Uterus (tissue), 2 donors: ENCODE results near the gene SREBF1.

ENCODE experiments used
- POLR2A ChIP-seq, 2 donors: fragments of 450-650 bp; IDR thresholded peaks; one replicate each; pipeline ENCODE4 v1.6.1; 2016; ENCODE audit warnings: antibody characterized with exemption in 2 of 2, mild to moderate bottlenecking in 1 of 2, moderate library complexity in 1 of 2
- TF ChIP-seq, protein P1 (sequence below), 4 experiments: fragments of 200-600 bp in 2 of 4; fragments of 450-650 bp in 2 of 4; sonication (generic) in 2 of 4; IDR thresholded peaks; one replicate each; pipeline ENCODE4 v1.5.1; 2016 to 2019; ENCODE audit warnings: antibody characterized with exemption in 4 of 4, mild to moderate bottlenecking in 2 of 4, moderate library complexity in 1 of 4

DNA sequence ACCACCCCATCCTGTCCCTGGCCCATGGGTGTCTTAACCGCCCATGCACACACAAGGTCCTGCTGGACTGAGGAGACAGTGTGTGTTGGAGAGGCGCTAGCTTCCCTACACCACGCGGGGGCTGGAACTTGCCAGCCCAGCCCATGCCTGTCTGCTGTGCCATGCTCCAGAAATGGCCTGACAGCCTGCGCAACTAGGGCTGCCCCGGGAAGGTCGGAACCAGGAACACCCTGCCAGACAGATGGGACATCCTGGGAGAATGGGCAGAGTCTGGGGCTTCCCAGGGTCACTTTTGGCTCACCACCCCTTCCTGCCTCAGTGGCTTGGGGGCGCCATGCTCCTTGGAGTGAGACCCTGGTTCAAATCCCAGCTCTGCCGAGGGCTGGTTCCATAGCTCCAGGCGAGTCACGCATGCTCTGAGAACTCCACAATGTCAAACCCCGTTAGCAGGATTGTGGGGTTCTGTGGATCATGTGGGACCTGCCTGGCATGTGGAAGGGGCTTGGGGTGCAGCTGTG, 36.2 kb downstream of the SREBF1 start:
- no peak for TF ChIP-seq POLR2A (IDR thresholded peaks at IDR 0.05)
- TF ChIP-seq, protein P1, sequence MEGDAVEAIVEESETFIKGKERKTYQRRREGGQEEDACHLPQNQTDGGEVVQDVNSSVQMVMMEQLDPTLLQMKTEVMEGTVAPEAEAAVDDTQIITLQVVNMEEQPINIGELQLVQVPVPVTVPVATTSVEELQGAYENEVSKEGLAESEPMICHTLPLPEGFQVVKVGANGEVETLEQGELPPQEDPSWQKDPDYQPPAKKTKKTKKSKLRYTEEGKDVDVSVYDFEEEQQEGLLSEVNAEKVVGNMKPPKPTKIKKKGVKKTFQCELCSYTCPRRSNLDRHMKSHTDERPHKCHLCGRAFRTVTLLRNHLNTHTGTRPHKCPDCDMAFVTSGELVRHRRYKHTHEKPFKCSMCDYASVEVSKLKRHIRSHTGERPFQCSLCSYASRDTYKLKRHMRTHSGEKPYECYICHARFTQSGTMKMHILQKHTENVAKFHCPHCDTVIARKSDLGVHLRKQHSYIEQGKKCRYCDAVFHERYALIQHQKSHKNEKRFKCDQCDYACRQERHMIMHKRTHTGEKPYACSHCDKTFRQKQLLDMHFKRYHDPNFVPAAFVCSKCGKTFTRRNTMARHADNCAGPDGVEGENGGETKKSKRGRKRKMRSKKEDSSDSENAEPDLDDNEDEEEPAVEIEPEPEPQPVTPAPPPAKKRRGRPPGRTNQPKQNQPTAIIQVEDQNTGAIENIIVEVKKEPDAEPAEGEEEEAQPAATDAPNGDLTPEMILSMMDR (IDR thresholded peaks at IDR 0.05) = no peak
